Large intestine (tissue), 3 donors: ENCODE measurements around the gene AXIN1. TPM values are rescaled to one million over a fixed set of nuclear protein-coding genes. Genes with fewer than 3 reads are reported as not detected.
"Not testable (repeated sequence)": the region's sequence is repeated elsewhere in the genome, so short reads cannot be mapped to it uniquely, and the experiment has no call there.

ENCODE experiments used
- DNase-seq, 2 donors: peaks; one replicate each; pipeline versions ENCODE4 v3.0.0 to v3.0.0-alpha.2; 2013
- H3K27ac ChIP-seq: one replicate; pipeline ENCODE4 v1.5.1; 2013; ENCODE audit warnings: low read length
- H3K27me3 ChIP-seq: 2 replicates; pipeline ENCODE4 v1.6.1; 2013; ENCODE audit warnings: low read length; ENCODE audit not compliant: control insufficient read depth, insufficient read depth
- H3K36me3 ChIP-seq: 2 replicates; pipeline ENCODE4 v1.6.1; 2013; ENCODE audit warnings: low read length; ENCODE audit not compliant: control insufficient read depth, insufficient read depth
- H3K4me1 ChIP-seq: one replicate; pipeline ENCODE4 v1.6.1; 2013; ENCODE audit warnings: low read length; ENCODE audit not compliant: control insufficient read depth, insufficient read depth
- H3K4me3 ChIP-seq: one replicate; pipeline ENCODE4 v1.5.1; 2013; ENCODE audit warnings: low read length
- H3K9me3 ChIP-seq: one replicate; pipeline ENCODE4 v1.6.1; 2013; ENCODE audit warnings: mild to moderate bottlenecking, low read depth, low read length, moderate library complexity; ENCODE audit not compliant: control insufficient read depth
- WGBS: methylation state at CpG from one replicate; pipeline ENCODE4 v1.1.5; 2013; ENCODE audit warnings: low lambda C conversion rate; ENCODE audit not compliant: insufficient coverage; 5-methylcytosine and 5-hydroxymethylcytosine counted together
- polyA plus RNA-seq: library from polyadenylated mRNA; unstranded; fragments of 120-200 nt; gene quantifications from one replicate; pipeline ENCODE4 v1.2.1, GENCODE V29; 2013

The AXIN1 gene
- polyA plus RNA-seq, 1 donor, result 29.8 TPM

DNA sequence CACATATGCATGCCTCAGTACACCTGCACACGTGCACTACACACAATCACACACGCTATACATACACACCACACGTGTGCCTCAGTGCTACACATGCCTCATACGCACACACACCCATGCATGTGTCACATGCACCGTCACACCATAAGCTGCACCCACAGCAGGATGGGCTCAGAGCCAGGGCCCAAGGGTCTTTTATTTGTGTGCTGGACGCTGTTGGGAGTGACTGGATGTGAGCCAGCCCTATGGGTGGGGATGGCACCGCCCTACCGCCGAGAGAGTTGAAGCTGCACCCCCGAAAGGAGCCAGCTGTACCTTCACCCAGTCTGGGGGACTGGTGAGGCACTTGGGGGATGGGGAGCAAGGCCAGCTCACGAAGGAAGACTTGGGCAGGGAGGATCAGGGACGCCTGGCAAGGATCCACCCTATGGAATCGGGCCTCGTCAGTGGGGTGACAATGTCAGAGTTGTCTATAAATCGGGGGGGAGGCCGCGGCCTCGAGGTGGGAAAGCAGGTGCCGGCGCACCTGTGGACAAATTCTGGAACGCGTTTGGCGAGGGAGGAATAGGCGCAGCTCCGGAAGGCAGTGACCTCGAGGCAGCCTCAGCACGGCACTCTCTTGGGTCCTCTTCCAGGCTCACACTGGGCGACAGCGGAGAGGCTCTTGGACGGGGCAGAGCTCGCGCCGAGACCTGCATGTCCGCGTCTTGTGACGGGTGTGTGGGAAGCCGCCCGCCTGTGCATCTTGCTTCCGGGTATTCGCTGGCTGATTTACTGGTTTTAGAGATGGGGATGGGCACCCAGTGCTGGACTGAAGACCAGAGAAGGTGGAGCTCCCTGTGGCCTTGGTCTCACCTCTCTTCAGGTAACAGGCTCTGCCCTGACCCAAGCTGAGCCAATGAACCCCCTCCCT, 84.1 kb downstream of the AXIN1 start:
- Histone ChIP-seq H3K27me3 (peaks cover 11% of the 10 kb centered on the region), H3K4me1 (no peaks in the 10 kb centered on the region), H3K4me3 (no peak overlapping the region), H3K27ac (no peak overlapping the region), H3K36me3 (peaks cover 19% of the 10 kb centered on the region), H3K9me3 (peaks cover 1% of the 10 kb centered on the region)
- WGBS, result no CpG with 5 or more reads among the region's 40 CpGs
- peak in 1 of 2 donors; percentile 30 for DNase-seq

GRCh38 chr16:267562-267961, 85.0 kb downstream of the AXIN1 start:
- H3K4me1 ChIP-seq, H3K27ac ChIP-seq, H3K4me3 ChIP-seq, H3K9me3 ChIP-seq, H3K27me3 ChIP-seq, DNase-seq: not testable (repeated sequence)
- no CpG with 5 or more reads among the region's 17 CpGs for WGBS
- peaks cover 26% of the 10 kb centered on the region for H3K36me3 ChIP-seq

- peaks cover 36% of the 10 kb centered on the region for H3K36me3 ChIP-seq
- peaks cover 3% of the 10 kb centered on the region for H3K27me3 ChIP-seq
- no peak overlapping the region for H3K27ac ChIP-seq
- no peaks in the 10 kb centered on the region for H3K9me3 ChIP-seq
- no peak for DNase-seq
- 83% methylated on average over 1 of the region's 25 CpGs for WGBS
- H3K4me3 ChIP-seq, result no peak overlapping the region
- no peaks in the 10 kb centered on the region for H3K4me1 ChIP-seq
Observed at GRCh38 chr16:266258-267164, 86.0 kb downstream of the AXIN1 start.

DNA sequence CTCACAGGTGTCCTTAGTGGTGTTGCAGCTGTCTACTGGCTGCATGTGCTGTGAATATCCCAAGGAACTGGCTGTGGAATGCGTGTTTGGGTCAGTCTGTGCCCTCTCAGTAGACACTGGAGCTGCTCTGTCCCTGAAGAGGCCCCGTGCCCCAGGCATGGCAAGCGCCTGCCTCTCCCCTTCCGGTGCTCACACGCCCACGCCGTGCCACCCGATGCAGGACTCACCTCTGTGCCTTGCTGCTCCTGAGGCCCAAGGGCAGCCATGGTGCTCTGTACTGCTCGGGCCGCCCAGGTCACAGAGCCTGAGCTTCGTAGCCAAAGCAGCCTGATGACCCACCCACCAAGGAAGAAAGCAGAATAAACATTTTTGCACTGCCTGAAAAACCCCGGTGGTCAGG, 86.8 kb downstream of the AXIN1 start:
- no peaks in the 10 kb centered on the region for H3K4me1 ChIP-seq
- no peak overlapping the region for H3K4me3 ChIP-seq
- WGBS, result no CpG with 5 or more reads among the region's 12 CpGs
- DNase-seq, result no peak
- no peak overlapping the region for H3K27ac ChIP-seq
- peaks cover 44% of the 10 kb centered on the region for H3K36me3 ChIP-seq
- no peaks in the 10 kb centered on the region for H3K9me3 ChIP-seq
- no peaks in the 10 kb centered on the region for H3K27me3 ChIP-seq

GRCh38 chr16:265002-265529, 87.5 kb downstream of the AXIN1 start:
- WGBS, result no CpG with 5 or more reads among the region's 14 CpGs
- H3K27me3 ChIP-seq, result no peaks in the 10 kb centered on the region
- DNase-seq, result no peak
- H3K36me3 ChIP-seq, result peaks cover 50% of the 10 kb centered on the region
- no peaks in the 10 kb centered on the region for H3K9me3 ChIP-seq
- no peak overlapping the region for H3K4me3 ChIP-seq
- no peaks in the 10 kb centered on the region for H3K4me1 ChIP-seq
- no peak overlapping the region for H3K27ac ChIP-seq

- no CpG with 5 or more reads among the region's 23 CpGs for WGBS
- no peaks in the 10 kb centered on the region for H3K9me3 ChIP-seq
- no peaks in the 10 kb centered on the region for H3K27me3 ChIP-seq
- H3K4me1 ChIP-seq, result no peaks in the 10 kb centered on the region
- no peak overlapping the region for H3K27ac ChIP-seq
- DNase-seq, result no peak
- no peak overlapping the region for H3K4me3 ChIP-seq
- H3K36me3 ChIP-seq, result peaks cover 55% of the 10 kb centered on the region
Observed at GRCh38 chr16:264440-264951, 88.0 kb downstream of the AXIN1 start.

GRCh38 chr16:263944-264343, 88.6 kb downstream of the AXIN1 start:
- Histone ChIP-seq H3K4me1 (no peaks in the 10 kb centered on the region), H3K9me3 (no peaks in the 10 kb centered on the region), H3K4me3 (no peak overlapping the region), H3K27me3 (no peaks in the 10 kb centered on the region), H3K36me3 (peaks cover 61% of the 10 kb centered on the region), H3K27ac (no peak overlapping the region)
- DNase-seq, result no peak
- no CpG with 5 or more reads among the region's 17 CpGs for WGBS

GRCh38 chr16:263182-263774, 89.2 kb downstream of the AXIN1 start:
- peaks cover 62% of the 10 kb centered on the region for H3K36me3 ChIP-seq
- no peaks in the 10 kb centered on the region for H3K4me1 ChIP-seq

GRCh38 chr16:262121-262745, 90.3 kb downstream of the AXIN1 start:
- no peaks in the 10 kb centered on the region for H3K4me1 ChIP-seq
- no peak overlapping the region for H3K4me3 ChIP-seq
- H3K27ac ChIP-seq, result no peak overlapping the region
- WGBS, result no CpG with 5 or more reads among the region's 29 CpGs
- H3K27me3 ChIP-seq, result no peaks in the 10 kb centered on the region
- no peak for DNase-seq
- H3K9me3 ChIP-seq, result no peaks in the 10 kb centered on the region
- peaks cover 62% of the 10 kb centered on the region for H3K36me3 ChIP-seq

More at GRCh38 chr16:263182-263774, 89.2 kb downstream of the AXIN1 start:
- Histone ChIP-seq H3K4me3 (no peak overlapping the region), H3K27ac (no peak overlapping the region), H3K27me3 (no peaks in the 10 kb centered on the region), H3K9me3 (no peaks in the 10 kb centered on the region)
- DNase-seq, result no peak
- WGBS, result no CpG with 5 or more reads among the region's 35 CpGs
